SIG-M5 treated with dmso at 0.1 percent for 504 hours (cell line): ENCODE measurements around the gene DCBLD2.
"Not testable (repeated sequence)": the region's sequence is repeated elsewhere in the genome, so short reads cannot be mapped to it uniquely, and the experiment has no call there.

Experiments used
- DNase-seq: peaks from one replicate; lab custom pipeline; 2025; ENCODE audit not compliant: unreplicated experiment; lab: John Stamatoyannopoulos, UW

The DCBLD2 gene

DNA sequence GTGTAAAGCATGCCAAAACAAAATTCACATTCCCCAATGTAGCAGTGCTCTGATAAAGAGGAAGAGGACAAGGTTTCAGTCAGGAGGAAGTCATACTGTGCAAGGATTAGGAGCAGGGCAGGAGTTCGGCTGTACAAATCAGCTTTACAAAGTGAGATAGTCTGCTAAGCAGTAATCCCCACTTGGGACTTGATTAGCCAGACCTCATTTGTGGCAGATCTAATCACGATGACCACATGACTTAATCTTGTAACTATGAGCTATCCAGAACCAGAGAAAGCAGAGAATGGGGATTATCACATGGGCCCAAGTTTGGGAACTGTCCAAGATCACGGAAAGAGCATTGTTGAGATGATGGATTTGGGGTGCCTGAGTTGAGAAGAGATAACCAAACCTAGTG, 7.8 kb downstream of the DCBLD2 start:
- DNase-seq, result no peak

DNA sequence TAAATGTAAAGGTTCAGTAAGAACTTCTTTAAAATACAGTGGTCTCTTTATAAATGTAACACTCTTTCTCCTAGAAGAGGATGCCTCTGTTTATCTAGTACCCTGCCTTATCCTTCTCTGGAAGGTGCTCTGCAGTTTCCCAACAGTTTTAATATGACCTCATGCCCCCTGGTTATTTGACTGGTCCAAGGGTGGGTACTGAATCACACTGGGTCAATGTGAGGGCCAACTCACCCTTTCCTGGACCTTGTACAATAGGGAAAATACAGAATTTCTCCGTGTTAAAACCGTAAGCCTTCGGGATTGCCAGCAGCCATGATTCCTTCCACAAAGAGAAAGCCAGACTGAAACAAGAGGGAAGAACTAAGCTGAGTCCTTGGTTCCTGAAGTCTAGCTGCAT, 9.2 kb downstream of the DCBLD2 start:
- no peak for DNase-seq

DNA sequence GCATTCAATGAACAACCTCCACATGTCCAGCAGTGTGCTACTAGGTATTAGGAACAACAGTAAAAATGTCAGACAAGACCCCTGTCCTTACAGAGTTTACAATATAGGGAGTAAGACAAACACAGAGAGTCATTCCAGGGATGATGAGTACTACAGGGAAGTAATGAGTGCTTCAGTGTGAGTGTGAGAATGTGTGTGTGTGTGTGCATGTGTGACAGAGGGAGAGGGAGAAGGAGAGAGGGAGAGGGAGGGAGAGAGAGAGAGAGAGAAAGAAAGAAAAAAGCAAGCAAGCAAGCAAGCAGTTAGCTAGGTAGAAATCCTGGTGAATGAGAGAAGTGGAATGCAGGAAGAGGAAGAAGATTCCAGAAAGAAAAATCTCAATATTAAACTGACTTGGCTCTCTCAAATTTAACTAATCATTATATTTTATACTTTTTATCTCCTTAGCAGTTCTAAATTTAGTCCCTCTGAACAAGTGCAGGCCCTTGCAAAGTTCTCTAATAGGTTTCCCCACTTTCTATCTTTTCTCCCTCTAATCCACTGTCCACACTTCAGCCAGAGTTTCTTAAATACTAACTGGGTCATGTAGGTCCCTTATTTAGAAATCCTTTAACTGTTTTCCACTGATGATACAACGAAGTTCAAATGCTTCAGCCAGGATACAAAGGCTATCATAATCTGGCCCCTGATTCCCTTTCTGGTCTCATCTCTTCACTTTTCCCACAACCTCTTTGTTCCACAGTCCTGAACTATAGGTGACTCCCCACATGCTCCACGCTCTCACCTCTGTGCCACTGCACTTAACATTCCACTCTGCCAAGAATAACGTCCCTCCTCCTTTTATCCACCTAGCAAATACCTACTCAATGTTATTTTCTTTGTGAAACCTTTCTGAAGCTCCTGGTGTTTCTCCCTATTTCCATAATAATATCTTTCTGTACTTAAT, 10.3 kb downstream of the DCBLD2 start:
- DNase-seq, result no peak

DNA sequence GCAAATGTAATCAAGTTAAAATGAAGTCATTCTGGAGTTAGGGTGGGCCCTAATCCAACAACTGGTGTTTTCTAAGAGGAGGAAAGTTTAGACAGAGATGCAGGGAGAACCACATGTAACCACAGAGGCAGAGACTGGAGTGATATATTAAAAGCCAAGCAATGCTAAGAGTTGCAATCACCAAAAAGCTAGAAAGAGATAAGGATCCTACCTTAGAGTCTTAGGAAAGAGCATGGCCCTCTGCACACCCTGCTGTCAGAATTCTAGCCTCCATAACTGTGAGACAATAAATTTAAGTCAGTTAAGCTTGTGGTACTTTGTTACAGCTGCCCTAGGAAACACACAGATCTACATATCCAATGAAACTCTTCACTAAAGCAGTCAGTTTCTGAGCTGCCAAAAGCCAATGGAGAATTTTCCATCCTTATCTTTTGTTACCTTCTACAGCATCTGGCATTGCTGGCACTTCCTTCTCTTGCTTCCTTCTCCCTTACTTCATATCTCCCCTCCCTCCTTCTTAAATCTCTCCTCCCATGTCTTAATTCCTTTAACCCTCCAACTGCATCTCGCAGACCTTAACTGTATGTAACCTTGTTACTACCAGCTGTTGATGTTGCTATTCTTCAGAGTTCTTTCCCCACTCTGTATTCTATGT, 11.2 kb downstream of the DCBLD2 start:
- DNase-seq, result no peak

DNA sequence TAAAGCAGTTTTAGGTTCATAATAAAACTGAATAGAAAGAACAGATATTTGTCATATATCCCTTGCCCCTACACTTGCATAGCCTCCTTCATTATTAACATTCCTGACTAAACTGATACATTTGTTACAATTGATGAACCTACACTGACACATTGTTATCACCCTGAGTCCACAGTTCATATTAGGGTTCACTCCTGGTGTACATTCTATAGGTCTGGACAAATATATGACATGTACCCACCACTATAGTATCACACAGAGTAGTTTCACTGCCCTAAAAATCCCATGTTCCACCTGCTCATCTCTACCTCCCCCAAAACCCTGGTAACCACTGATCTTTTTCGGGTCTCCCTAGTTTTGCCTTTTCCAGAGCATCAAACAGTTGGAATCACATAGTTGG, 13.8 kb downstream of the DCBLD2 start:
- DNase-seq, result no peak

DNA sequence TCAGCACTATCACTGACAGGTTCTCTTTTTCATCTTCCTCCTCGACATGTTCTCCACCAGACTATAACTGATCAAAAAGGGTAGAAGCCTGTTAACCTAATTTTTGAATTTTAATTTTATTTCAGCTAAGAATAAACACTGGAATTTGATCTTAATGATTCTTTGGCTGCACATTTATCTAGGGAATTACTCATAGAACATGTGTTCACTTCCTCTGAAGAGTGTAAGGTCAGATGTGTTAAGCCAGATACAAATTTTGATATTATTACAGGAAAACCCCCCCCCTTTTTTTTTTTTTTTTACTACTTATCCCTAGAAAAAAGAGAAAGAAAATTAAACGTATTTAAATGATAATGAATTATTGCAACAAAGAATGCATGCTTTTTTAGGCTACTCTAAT, 15.0 kb downstream of the DCBLD2 start:
- no peak for DNase-seq

DNA sequence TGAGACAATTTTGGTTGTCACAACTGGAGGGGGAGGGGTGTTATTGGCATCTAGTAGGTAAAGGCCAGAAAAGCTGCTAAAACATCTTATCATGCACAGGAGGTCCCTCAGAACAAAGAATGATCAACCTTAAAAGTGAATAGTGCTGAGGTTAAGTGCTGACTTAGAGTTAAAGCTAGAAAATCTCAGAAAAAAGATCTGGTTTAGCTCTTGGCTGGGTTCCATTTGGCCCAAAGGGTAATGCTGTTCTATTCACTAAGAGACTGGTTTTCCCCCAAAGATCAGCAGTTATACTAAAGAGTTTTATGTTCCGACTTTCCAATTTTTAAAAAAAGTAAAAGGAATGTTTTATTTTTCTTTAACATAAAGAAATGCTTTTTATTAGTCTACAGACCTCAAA, 15.6 kb downstream of the DCBLD2 start:
- no peak for DNase-seq

DNA sequence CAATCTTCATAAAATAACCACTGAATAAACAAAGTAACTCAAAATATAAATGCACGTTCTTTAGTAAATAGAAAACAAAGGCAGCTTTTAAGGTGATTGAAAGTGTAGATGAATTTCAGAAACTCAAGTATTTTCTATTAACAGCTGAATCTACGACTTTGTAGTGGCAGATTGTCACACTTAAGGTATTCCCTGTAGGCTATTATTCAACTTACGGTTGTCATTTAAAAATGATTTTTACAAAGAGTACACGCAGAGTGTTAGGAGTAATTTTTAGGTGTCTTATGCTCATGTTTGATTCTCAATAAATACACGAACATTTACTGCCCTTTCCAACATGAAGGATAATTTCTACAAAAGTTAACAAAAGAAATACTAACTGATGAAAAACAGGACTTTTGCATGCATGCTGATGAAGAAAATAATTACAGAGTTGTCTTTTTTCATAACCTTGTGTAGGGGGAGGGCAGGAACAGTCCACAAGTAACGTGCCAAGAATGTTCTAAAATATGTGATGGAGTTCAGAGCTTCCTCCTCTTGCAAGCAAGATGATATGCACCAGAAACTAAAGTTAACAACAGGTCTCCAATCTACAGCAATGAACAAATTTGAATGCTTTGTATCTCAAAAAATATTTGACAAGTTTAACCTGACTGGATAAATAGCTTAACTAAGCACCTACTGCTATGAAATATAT, 16.7 kb downstream of the DCBLD2 start:
- DNase-seq, result no peak

DNA sequence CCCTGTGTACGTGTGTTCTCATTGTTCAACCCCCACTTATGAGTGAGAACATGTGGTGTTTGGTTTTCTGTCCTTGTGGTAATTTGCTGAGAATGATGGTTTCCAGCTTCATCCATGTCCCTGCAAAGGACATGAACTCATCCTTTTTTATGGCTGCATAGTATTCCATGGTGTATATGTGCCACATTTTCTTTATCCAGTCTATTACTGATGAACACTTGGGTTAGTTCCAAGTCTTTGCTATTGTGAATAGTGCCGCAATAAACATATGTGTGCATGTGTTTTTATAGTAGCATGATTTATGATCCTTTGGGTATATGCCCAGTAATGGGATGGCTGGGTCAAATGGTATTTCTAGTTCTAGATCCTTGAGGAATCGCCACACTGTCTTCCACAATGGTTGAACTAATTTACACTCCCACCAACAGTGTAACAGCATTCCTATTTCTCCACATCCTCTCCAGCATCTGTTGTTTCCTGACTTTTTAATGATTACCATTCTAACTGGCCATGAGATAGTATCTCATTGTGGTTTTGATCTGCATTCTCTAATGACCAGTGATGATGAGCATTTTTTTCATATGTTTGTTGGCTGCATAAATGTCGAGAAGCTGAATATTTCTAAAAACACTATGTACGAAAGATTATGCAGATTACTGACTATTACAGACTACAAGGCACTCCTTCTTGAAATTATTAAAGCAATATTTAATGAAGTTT, 18.7 kb downstream of the DCBLD2 start:
- DNase-seq, result not testable (repeated sequence)

DNA sequence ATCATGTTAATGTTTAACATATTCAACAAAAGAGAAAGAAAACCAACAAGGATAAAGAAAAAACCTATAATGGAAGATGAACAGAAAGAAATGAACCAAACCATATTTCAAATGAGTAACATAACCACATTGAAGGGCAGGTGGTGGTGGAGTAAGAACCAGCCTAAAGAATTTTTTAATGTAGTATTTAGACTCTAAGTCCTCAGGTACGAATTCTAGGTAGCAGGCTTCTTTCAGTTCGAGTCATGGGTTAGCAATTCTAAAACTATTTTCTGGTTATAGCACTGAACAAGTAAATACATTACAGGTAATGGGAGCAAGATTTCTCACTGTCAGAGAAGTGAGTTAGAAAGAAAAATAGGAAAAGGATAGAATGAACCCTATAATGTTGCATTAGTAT, 24.4 kb downstream of the DCBLD2 start:
- no peak for DNase-seq

DNA sequence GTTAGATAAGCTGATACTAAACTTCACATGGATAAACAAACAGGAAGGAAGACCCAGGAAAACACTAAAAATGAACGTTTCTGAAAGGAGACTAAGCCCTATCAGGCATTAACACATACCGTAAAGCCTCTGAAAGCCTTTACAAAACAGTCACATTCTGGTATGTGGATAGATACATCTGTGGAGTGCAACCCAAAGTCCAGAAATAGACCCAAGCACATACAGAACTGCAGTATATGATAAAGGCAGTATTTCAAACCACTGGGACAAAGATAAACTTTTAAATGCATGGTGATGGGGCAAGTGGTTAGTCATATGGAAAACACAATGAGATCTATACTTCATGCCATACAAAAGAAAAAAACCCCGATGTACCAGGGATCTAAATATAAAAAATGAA, 26.0 kb downstream of the DCBLD2 start:
- no peak for DNase-seq

DNA sequence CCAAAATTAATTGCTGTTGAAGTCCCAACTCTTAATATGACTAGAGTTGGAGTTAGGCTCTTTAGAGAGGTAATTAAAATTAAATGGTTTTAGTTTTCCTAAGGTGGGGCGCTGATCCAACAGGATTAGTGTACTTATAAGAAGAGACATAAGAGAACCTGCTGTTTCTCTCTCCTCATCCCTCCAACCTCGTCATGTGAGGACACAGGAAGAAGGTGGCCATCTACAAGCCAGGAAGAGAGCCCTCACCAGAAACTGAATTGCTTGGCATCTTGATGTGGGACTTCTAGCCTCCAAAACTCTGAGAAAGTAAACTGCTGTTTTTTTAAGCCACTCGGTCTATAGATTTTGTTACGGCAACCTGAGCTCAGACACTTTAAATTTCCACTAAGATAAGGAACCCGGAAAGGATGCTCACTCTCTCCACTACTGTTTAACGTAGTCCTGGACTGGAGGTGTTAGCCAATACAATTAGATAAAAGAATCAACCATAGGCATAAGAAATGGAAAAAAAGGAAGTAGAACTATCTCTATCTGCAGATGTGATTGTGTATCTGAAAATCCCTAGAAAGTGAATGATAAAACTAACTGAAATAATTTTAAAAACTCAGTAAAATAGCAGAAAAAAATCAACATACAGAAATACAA, 26.8 kb downstream of the DCBLD2 start:
- DNase-seq, result no peak

DNA sequence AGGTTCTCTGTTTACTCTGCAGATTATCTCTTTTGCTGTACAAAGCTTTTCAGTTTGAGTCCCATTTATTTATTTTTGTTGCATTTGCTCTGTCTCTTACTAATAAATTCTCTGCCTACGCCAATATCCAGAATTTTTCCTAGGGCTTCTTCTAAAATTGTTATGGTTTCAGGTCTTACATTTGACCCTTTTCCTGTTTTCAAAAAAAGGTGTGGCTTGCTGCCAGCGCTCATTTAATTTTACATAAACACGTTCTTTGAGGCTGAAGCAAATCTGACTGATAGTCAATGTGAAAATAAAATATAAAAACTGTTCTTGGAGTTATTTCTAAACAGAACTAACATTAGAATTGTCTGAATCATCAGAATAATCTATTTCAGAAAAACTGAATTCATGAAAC, 32.1 kb downstream of the DCBLD2 start:
- no peak for DNase-seq

DNA sequence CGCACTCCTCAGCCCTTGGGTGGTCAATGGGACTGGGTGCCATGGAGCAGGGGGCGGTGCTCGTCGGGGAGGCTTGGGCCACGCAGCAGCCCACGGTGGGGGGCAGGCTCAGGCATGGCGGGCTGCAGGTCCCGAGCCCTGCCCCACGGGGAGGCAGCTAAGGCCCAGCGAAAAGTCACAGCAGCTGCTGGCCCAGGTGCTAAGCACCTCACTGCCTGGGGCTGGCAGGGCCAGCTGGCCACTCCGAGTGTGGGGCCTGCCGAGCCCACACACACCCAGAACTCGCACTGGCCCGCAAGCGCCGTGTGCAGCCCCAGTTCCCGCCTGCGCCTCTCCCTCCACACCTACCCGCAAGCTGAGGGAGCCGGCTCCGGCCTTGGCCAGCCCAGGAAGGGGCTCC, 43.5 kb downstream of the DCBLD2 start:
- DNase-seq, result not testable (repeated sequence)

DNA sequence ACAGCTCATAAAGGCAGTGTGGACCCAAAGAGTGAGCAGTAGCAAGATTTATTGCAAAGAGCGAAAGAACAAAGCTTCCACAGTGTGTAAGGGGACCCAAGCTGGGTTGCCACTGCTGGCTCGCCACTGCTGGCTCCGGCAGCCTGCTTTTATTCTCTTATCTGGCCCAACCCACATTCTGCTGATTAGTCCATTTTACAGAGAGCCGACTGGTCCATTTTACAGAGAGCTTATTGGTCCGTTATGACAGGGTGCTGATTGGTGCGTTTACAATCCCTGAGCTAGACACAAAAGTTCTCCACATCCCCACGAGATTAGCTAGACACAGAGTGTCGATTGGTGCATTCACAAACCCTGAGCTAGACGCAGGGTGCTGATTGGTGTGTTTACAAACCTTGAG, 44.2 kb downstream of the DCBLD2 start:
- not testable (repeated sequence) for DNase-seq

DNA sequence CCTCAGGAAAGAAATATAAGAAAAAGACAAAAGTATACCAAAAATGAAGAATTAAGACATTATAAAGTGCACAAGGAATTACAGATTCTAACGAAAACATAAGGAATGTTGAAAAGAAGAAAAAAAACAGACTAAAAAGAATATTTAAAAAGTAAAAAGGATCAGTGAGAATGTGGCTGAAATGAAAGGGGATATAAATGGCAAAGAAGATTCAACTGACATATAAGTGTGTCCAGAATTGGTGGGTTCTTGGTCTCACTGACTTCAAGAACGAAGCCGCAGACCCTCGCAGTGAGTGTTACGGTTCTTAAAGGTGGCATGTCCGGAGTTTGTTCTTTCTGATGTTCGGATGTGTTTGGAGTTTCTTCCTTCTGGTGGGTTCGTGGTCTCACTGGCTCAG, 44.8 kb downstream of the DCBLD2 start:
- DNase-seq, result no peak

DNA sequence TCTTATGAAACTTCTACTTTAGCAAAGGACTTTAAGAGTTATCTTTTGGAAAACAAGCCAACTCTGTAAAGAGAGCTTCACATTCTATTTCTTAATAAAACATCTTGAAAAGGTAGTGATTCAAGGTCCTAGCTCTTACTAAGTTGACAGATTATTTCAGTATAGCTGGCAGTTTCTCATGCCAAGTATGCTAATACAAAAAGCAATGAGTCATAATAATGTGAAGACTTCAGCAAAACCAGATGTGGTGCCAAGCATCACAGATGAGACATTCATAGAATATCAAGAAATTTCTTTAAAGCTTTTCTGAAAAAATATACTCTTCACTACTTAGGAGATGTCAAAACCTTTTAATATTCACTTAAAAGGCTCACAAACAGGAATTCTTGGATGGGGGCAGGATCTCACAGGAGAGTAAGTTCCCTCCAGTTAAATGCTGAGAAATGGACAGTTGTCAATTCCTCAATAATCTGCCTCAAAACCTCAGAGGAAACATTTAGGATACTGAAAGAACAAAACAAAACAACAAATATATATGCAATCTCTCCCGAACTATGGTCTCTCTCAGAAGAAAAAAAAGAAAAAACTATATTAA, 45.6 kb downstream of the DCBLD2 start:
- DNase-seq, result no peak

DNA sequence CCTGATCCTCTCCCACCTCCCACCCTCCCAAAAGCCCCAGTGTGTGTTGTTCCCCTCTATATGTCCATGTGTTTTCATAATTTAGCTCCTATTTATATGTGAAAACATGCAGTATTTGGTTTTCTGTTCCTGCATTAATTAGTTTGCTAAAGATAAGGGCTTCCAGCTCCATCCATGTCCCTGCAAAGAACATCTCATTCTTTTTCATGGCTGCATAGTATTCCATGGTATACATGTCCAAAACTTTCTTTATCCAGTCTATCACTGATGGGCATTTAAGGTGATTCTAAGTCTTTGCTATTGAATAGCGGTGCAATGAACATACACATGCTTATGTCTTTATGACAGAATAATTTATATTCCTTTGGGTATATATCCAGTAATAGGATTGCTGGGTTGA, 53.4 kb downstream of the DCBLD2 start:
- no peak for DNase-seq

DNA sequence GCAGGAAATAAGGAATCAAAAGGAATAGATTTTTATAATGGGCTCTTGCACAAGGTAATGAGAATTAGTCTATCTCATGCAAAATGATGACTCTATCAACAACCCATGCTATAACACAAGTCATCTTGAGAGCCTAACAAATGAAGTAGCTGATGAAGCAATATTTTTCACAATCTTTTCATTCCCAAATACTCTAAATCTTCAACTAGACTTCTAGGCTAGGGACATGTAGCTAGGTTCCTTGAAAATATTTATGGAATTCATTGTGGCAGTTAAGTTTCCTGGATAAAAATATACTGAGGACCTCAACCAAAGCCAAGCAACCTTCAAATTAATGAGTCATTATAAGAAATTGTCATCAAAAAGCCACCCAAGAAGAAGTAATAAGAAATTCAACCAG, 55.4 kb downstream of the DCBLD2 start:
- no peak for DNase-seq

DNA sequence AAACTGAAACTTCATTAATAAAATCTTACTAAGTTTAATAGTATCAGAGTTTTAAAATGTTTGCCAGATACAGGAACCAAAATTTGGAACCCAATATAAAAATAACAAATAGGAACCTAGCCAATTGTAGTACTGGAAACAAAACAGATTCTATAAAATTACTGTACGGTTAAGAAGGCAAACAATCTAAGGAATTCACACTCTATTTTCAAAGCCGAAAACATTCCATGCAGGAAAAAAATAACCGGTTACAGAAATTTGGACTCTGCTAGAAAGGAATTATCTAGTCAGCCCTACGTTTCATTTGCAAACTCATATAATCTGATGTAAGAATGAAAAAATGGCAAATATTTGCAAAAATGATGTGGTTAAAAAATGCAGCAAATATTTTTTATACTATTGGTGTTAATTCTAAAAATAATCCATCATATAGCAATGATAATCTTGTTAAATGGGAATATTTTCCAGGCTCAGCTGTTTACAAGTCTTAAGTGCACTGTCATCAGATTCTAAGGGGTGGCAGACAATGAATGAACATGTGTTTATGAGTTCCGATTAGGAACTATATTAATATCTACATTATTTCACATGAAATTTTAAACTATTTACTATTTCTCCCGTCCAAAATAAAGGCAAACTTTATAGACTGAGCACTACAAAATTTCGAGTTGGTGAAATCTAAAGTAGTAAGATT, 58.1 kb downstream of the DCBLD2 start:
- DNase-seq, result no peak
